IPS-18a (cell line): ENCODE results near the gene DDX54.
"Not testable (repeated sequence)": the region's sequence is repeated elsewhere in the genome, so short reads cannot be mapped to it uniquely, and the experiment has no call there.

Source experiments
- H3K27ac ChIP-seq: one replicate; pipeline ENCODE4 v1.5.1; 2013; ENCODE audit warnings: low read length
- H3K27me3 ChIP-seq: one replicate; pipeline ENCODE4 v1.6.1; 2013; ENCODE audit warnings: mild to moderate bottlenecking, low read length; ENCODE audit not compliant: control insufficient read depth, insufficient read depth
- H3K36me3 ChIP-seq: one replicate; pipeline ENCODE4 v1.6.1; 2013; ENCODE audit warnings: low read depth, low read length; ENCODE audit not compliant: control insufficient read depth
- H3K4me1 ChIP-seq: one replicate; pipeline ENCODE4 v1.6.1; 2013; ENCODE audit warnings: low read depth, low read length; ENCODE audit not compliant: control insufficient read depth
- H3K4me3 ChIP-seq: one replicate; pipeline ENCODE4 v1.5.1; 2013; ENCODE audit warnings: low read length
- H3K9ac ChIP-seq: one replicate; pipeline ENCODE4 v1.6.1; 2013; ENCODE audit warnings: mild to moderate bottlenecking, low read length, moderate library complexity
- H3K9me3 ChIP-seq: one replicate; pipeline ENCODE4 v1.6.1; 2013; ENCODE audit warnings: low read depth, low read length; ENCODE audit not compliant: control insufficient read depth

The DDX54 gene

GRCh38 chr12:113117684-113118083, 67.6 kb downstream of the DDX54 start:
- H3K9me3 ChIP-seq, H3K4me1 ChIP-seq, H3K27ac ChIP-seq, H3K36me3 ChIP-seq, H3K9ac ChIP-seq, H3K27me3 ChIP-seq, H3K4me3 ChIP-seq: not testable (repeated sequence)

GRCh38 chr12:113116875-113117274, 68.4 kb downstream of the DDX54 start:
- Histone ChIP-seq H3K9me3 (no peaks in the 10 kb centered on the region), H3K27ac (no peak overlapping the region), H3K9ac (no peak overlapping the region), H3K4me1 (no peaks in the 10 kb centered on the region), H3K36me3 (no peaks in the 10 kb centered on the region), H3K4me3 (no peak overlapping the region), H3K27me3 (no peaks in the 10 kb centered on the region)

- no peak overlapping the region for H3K27ac ChIP-seq
- H3K9ac ChIP-seq, result no peak overlapping the region
- no peak overlapping the region for H3K4me3 ChIP-seq
- H3K36me3 ChIP-seq, result no peaks in the 10 kb centered on the region
- no peaks in the 10 kb centered on the region for H3K27me3 ChIP-seq
- no peaks in the 10 kb centered on the region for H3K9me3 ChIP-seq
- H3K4me1 ChIP-seq, result no peaks in the 10 kb centered on the region
These were observed 69.7 kb downstream of the DDX54 start for GRCh38 chr12:113115455-113116126.

- Histone ChIP-seq H3K4me3 (no peak overlapping the region), H3K27me3 (no peaks in the 10 kb centered on the region), H3K9me3 (no peaks in the 10 kb centered on the region), H3K9ac (no peak overlapping the region), H3K4me1 (no peaks in the 10 kb centered on the region), H3K27ac (no peak overlapping the region), H3K36me3 (no peaks in the 10 kb centered on the region)
These were observed 70.7 kb downstream of the DDX54 start for GRCh38 chr12:113114447-113115178.

GRCh38 chr12:113113397-113113796, 71.9 kb downstream of the DDX54 start:
- H3K27ac ChIP-seq, result no peak overlapping the region
- H3K4me3 ChIP-seq, result no peak overlapping the region
- no peaks in the 10 kb centered on the region for H3K36me3 ChIP-seq

GRCh38 chr12:113112043-113112899, 73.0 kb downstream of the DDX54 start:
- no peaks in the 10 kb centered on the region for H3K36me3 ChIP-seq

More at GRCh38 chr12:113113397-113113796, 71.9 kb downstream of the DDX54 start:
- Histone ChIP-seq H3K9ac (no peak overlapping the region), H3K27me3 (no peaks in the 10 kb centered on the region), H3K4me1 (no peaks in the 10 kb centered on the region), H3K9me3 (no peaks in the 10 kb centered on the region)

GRCh38 chr12:113111247-113111646, 74.0 kb downstream of the DDX54 start:
- Histone ChIP-seq H3K9ac (no peak overlapping the region), H3K27me3 (no peaks in the 10 kb centered on the region), H3K9me3 (no peaks in the 10 kb centered on the region), H3K4me3 (no peak overlapping the region), H3K36me3 (no peaks in the 10 kb centered on the region), H3K27ac (no peak overlapping the region), H3K4me1 (no peaks in the 10 kb centered on the region)

More at GRCh38 chr12:113112043-113112899, 73.0 kb downstream of the DDX54 start:
- no peak overlapping the region for H3K4me3 ChIP-seq
- no peaks in the 10 kb centered on the region for H3K4me1 ChIP-seq
- no peak overlapping the region for H3K27ac ChIP-seq
- H3K9me3 ChIP-seq, result no peaks in the 10 kb centered on the region
- H3K27me3 ChIP-seq, result no peaks in the 10 kb centered on the region
- no peak overlapping the region for H3K9ac ChIP-seq

- Histone ChIP-seq H3K9me3 (no peaks in the 10 kb centered on the region), H3K4me3 (no peak overlapping the region), H3K27me3 (no peaks in the 10 kb centered on the region), H3K27ac (no peak overlapping the region), H3K36me3 (no peaks in the 10 kb centered on the region), H3K9ac (no peak overlapping the region), H3K4me1 (no peaks in the 10 kb centered on the region)
These were observed 75.2 kb downstream of the DDX54 start for GRCh38 chr12:113109872-113110599.

- H3K4me1 ChIP-seq, result no peaks in the 10 kb centered on the region
- H3K4me3 ChIP-seq, result no peak overlapping the region
- no peak overlapping the region for H3K27ac ChIP-seq
- H3K9me3 ChIP-seq, result no peaks in the 10 kb centered on the region
- no peak overlapping the region for H3K9ac ChIP-seq
- H3K27me3 ChIP-seq, result no peaks in the 10 kb centered on the region
- no peaks in the 10 kb centered on the region for H3K36me3 ChIP-seq
These were observed 75.9 kb downstream of the DDX54 start for GRCh38 chr12:113109360-113109759.

GRCh38 chr12:113108308-113108707, 77.0 kb downstream of the DDX54 start:
- Histone ChIP-seq H3K27ac (no peak overlapping the region), H3K4me3 (no peak overlapping the region), H3K36me3 (no peaks in the 10 kb centered on the region), H3K4me1 (no peaks in the 10 kb centered on the region), H3K27me3 (no peaks in the 10 kb centered on the region), H3K9ac (no peak overlapping the region), H3K9me3 (no peaks in the 10 kb centered on the region)
